ENCODE measurements around the gene VEGFD.

VEGFD gene

DNA sequence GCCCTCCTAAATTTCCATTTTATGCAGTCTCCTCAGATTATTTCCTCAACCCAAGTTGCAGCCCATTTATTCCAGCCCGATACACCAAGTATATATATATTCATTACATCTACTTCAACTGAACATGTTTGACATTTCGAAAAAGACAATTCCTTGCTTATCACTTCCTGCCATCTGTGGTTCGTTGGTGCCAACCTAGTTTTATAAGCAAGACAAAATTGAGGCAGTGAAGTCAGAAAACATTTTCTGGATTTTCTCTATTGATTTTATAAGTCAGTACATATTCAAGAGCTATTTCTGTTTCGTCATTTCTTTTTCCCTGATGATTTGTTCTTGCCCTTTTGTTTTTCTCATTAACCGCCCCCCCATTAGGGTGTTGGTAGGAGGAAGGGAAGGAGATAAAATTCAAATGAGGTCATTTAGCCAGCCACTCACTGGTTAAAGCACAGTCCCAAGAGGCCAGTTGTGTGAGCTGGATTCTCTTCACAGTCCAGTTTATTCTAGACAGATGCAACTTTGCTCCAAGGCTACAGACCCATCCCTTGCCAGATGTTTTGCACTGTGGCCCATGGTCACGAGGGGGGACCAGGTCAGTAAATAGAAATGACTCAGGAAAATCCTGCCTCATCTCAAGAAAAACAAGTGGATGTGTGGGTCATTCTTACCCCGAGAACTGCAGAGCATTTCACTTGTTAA is 20.3 kb upstream of the VEGFD start:
- 92% methylated on average over 5 of the region's 7 CpGs for WGBS
- H3K4me3 ChIP-seq (ENCODE audit: low read length) = no peak overlapping the region
- H3K36me3 ChIP-seq (ENCODE audit: insufficient read depth, low read length) = no peaks in the 10 kb centered on the region
- no peaks in the 10 kb centered on the region for H3K4me1 ChIP-seq (ENCODE audit: insufficient read depth, low read length)
- H3K9ac ChIP-seq (ENCODE audit: low read depth, low read length) = no peak overlapping the region
- no peaks in the 10 kb centered on the region for H3K9me3 ChIP-seq (ENCODE audit: insufficient read depth, low read depth, low read length)
- H3K27me3 ChIP-seq (ENCODE audit: insufficient read depth, low read length) = no peaks in the 10 kb centered on the region
- H3K27ac ChIP-seq (ENCODE audit: low read depth, low read length) = no peak overlapping the region

DNA sequence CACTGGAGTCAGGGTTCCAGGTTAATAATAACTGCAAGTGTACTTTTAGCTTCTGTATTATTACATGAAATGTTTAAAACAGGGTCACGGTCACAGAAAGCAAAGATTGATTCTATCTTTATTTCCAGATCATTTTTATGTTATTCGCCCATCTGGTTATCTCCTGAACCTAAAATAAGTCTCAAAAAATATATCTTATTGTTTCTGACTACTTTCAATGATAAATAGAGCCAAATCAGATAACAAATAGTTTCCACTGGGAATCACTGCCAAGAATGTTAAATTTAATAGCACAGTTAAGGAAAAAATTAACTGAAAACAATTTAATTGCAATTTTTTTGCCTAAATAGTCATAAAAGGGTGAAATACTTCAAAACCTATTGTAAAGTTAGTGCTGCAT is 17.2 kb upstream of the VEGFD start:
- Histone ChIP-seq H3K27me3 (ENCODE audit: insufficient read depth, low read length) (no peaks in the 10 kb centered on the region), H3K4me3 (ENCODE audit: low read length) (no peak overlapping the region), H3K27ac (ENCODE audit: low read depth, low read length) (no peak overlapping the region), H3K9me3 (ENCODE audit: insufficient read depth, low read depth, low read length) (no peaks in the 10 kb centered on the region), H3K36me3 (ENCODE audit: insufficient read depth, low read length) (no peaks in the 10 kb centered on the region), H3K9ac (ENCODE audit: low read depth, low read length) (no peak overlapping the region), H3K4me1 (ENCODE audit: insufficient read depth, low read length) (no peaks in the 10 kb centered on the region)
- 100% methylated on average over 2 of the region's 2 CpGs for WGBS

- H3K4me3 ChIP-seq (ENCODE audit: low read length) = no peak overlapping the region
- H3K4me1 ChIP-seq (ENCODE audit: insufficient read depth, low read length) = no peaks in the 10 kb centered on the region
- no peak overlapping the region for H3K27ac ChIP-seq (ENCODE audit: low read depth, low read length)
- no peaks in the 10 kb centered on the region for H3K9me3 ChIP-seq (ENCODE audit: insufficient read depth, low read depth, low read length)
- 92% methylated on average over 2 of the region's 3 CpGs for WGBS
- no peak overlapping the region for H3K9ac ChIP-seq (ENCODE audit: low read depth, low read length)
- H3K27me3 ChIP-seq (ENCODE audit: insufficient read depth, low read length) = no peaks in the 10 kb centered on the region
- no peaks in the 10 kb centered on the region for H3K36me3 ChIP-seq (ENCODE audit: insufficient read depth, low read length)
These were observed 15.8 kb upstream of the VEGFD start for GRCh38 chrX:15399962-15400391.

DNA sequence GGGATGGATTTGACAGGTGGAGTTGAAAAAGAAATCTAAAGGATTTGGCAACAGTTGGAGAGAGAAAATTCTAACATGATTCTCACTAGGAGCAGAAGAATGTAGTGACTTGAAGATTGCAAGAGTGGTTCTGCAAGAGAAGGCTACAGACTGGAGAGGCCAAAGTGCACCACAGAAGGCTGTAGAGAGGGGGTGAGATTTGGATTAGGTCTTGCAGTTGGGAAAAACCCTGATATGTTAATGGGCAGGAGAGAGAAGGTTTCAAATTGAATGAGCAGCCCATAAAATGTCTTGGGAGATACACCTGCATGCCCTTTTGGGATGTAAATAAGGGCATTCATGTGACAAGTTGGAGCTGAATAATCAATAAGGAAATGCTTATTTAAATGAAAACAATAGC is 14.7 kb upstream of the VEGFD start:
- Histone ChIP-seq H3K27ac (ENCODE audit: low read depth, low read length) (no peak overlapping the region), H3K4me3 (ENCODE audit: low read length) (no peak overlapping the region)

GRCh38 chrX:15395789-15396188 is 11.6 kb upstream of the VEGFD start:
- whole genome bisulfite sequencing = 97% methylated on average over 2 of the region's 2 CpGs

More for the DNA sequence above, 14.7 kb upstream of the VEGFD start:
- Histone ChIP-seq H3K36me3 (ENCODE audit: insufficient read depth, low read length) (no peaks in the 10 kb centered on the region), H3K27me3 (ENCODE audit: insufficient read depth, low read length) (no peaks in the 10 kb centered on the region), H3K9me3 (ENCODE audit: insufficient read depth, low read depth, low read length) (no peaks in the 10 kb centered on the region), H3K4me1 (ENCODE audit: insufficient read depth, low read length) (no peaks in the 10 kb centered on the region), H3K9ac (ENCODE audit: low read depth, low read length) (no peak overlapping the region)

GRCh38 chrX:15391850-15392249 is 7.6 kb upstream of the VEGFD start:
- H3K4me1 ChIP-seq (ENCODE audit: insufficient read depth, low read length) = peaks cover 3% of the 10 kb centered on the region; the same call in 1 of the 2 replicates
- no peak overlapping the region for H3K4me3 ChIP-seq (ENCODE audit: low read length)
- H3K27ac ChIP-seq (ENCODE audit: low read depth, low read length) = no peak overlapping the region
- 46% methylated on average over 2 of the region's 4 CpGs for WGBS
- H3K27me3 ChIP-seq (ENCODE audit: insufficient read depth, low read length) = no peaks in the 10 kb centered on the region
- H3K9ac ChIP-seq (ENCODE audit: low read depth, low read length) = no peak overlapping the region
- no peaks in the 10 kb centered on the region for H3K36me3 ChIP-seq (ENCODE audit: insufficient read depth, low read length)
- H3K9me3 ChIP-seq (ENCODE audit: insufficient read depth, low read depth, low read length) = no peaks in the 10 kb centered on the region

More at GRCh38 chrX:15395789-15396188, 11.6 kb upstream of the VEGFD start:
- Histone ChIP-seq H3K27me3 (ENCODE audit: insufficient read depth, low read length) (no peaks in the 10 kb centered on the region), H3K9ac (ENCODE audit: low read depth, low read length) (no peak overlapping the region), H3K27ac (ENCODE audit: low read depth, low read length) (no peak overlapping the region), H3K4me1 (ENCODE audit: insufficient read depth, low read length) (peaks cover 3% of the 10 kb centered on the region; the same call in 1 of the 2 replicates), H3K9me3 (ENCODE audit: insufficient read depth, low read depth, low read length) (no peaks in the 10 kb centered on the region), H3K36me3 (ENCODE audit: insufficient read depth, low read length) (no peaks in the 10 kb centered on the region), H3K4me3 (ENCODE audit: low read length) (no peak overlapping the region)

GRCh38 chrX:15382813-15383212 is 1.4 kb downstream of the VEGFD start:
- H3K9ac ChIP-seq (ENCODE audit: low read depth, low read length) = no peak overlapping the region
- H3K36me3 ChIP-seq (ENCODE audit: insufficient read depth, low read length) = no peaks in the 10 kb centered on the region
- 87% methylated on average over 7 of the region's 8 CpGs for WGBS
- no peak overlapping the region for H3K4me3 ChIP-seq (ENCODE audit: low read length)
- no peaks in the 10 kb centered on the region for H3K27me3 ChIP-seq (ENCODE audit: insufficient read depth, low read length)
- no peaks in the 10 kb centered on the region for H3K9me3 ChIP-seq (ENCODE audit: insufficient read depth, low read depth, low read length)
- no peaks in the 10 kb centered on the region for H3K4me1 ChIP-seq (ENCODE audit: insufficient read depth, low read length)
- no peak overlapping the region for H3K27ac ChIP-seq (ENCODE audit: low read depth, low read length)

- Histone ChIP-seq H3K4me1 (ENCODE audit: insufficient read depth, low read length) (no peaks in the 10 kb centered on the region), H3K9ac (ENCODE audit: low read depth, low read length) (no peak overlapping the region), H3K27me3 (ENCODE audit: insufficient read depth, low read length) (no peaks in the 10 kb centered on the region), H3K9me3 (ENCODE audit: insufficient read depth, low read depth, low read length) (no peaks in the 10 kb centered on the region), H3K27ac (ENCODE audit: low read depth, low read length) (no peak overlapping the region), H3K4me3 (ENCODE audit: low read length) (no peak overlapping the region), H3K36me3 (ENCODE audit: insufficient read depth, low read length) (no peaks in the 10 kb centered on the region)
- no CpG with 5 or more reads among the region's 1 CpG for WGBS
These were observed 7.3 kb downstream of the VEGFD start for GRCh38 chrX:15376956-15377355.

GRCh38 chrX:15373976-15374375 is 10.2 kb downstream of the VEGFD start:
- WGBS = 80% methylated on average over 1 of the region's 3 CpGs
- Histone ChIP-seq H3K27me3 (ENCODE audit: insufficient read depth, low read length) (no peaks in the 10 kb centered on the region), H3K9ac (ENCODE audit: low read depth, low read length) (no peak overlapping the region), H3K9me3 (ENCODE audit: insufficient read depth, low read depth, low read length) (no peaks in the 10 kb centered on the region), H3K4me3 (ENCODE audit: low read length) (no peak overlapping the region), H3K36me3 (ENCODE audit: insufficient read depth, low read length) (no peaks in the 10 kb centered on the region), H3K4me1 (ENCODE audit: insufficient read depth, low read length) (no peaks in the 10 kb centered on the region), H3K27ac (ENCODE audit: low read depth, low read length) (no peak overlapping the region)

GRCh38 chrX:15366506-15367352 is 17.5 kb downstream of the VEGFD start:
- no peak overlapping the region for H3K4me3 ChIP-seq (ENCODE audit: low read length)
- H3K4me1 ChIP-seq (ENCODE audit: insufficient read depth, low read length) = no peaks in the 10 kb centered on the region
- 93% methylated on average over 9 of the region's 9 CpGs for WGBS
- no peak overlapping the region for H3K9ac ChIP-seq (ENCODE audit: low read depth, low read length)
- H3K27ac ChIP-seq (ENCODE audit: low read depth, low read length) = no peak overlapping the region
- H3K9me3 ChIP-seq (ENCODE audit: insufficient read depth, low read depth, low read length) = no peaks in the 10 kb centered on the region
- no peaks in the 10 kb centered on the region for H3K27me3 ChIP-seq (ENCODE audit: insufficient read depth, low read length)
- H3K36me3 ChIP-seq (ENCODE audit: insufficient read depth, low read length) = no peaks in the 10 kb centered on the region

DNA sequence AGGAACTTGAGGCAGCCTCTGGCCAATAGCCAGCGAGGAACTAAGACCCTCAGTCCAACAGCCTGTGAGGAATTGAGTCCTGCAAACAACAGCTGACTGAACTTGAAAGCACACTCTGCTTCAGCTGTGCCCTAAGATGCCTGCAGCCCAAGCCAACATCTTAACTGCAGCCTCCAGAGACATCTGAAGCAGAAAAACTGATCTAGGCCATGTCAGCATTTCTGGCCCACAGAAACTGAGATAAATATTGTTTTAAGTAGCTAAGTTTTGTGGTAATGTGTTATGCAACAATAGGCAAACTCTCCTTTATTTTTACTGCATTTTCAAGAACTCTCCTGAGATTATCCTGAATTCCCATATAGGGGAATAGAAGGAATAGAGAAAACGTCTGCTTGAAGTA is 24.5 kb downstream of the VEGFD start:
- Histone ChIP-seq H3K4me1 (ENCODE audit: insufficient read depth, low read length) (no peaks in the 10 kb centered on the region), H3K27me3 (ENCODE audit: insufficient read depth, low read length) (no peaks in the 10 kb centered on the region), H3K27ac (ENCODE audit: low read depth, low read length) (no peak overlapping the region), H3K9me3 (ENCODE audit: insufficient read depth, low read depth, low read length) (no peaks in the 10 kb centered on the region), H3K4me3 (ENCODE audit: low read length) (no peak overlapping the region), H3K9ac (ENCODE audit: low read depth, low read length) (no peak overlapping the region), H3K36me3 (ENCODE audit: insufficient read depth, low read length) (no peaks in the 10 kb centered on the region)
- 97% methylated on average over 1 of the region's 2 CpGs for WGBS
